ENCODE results near the gene AQP2. TPM values are rescaled to one million over a fixed set of nuclear protein-coding genes. Genes with fewer than 3 reads are reported as not detected.

Gene AQP2
- polyA plus RNA-seq, 2 donors = not detected

- 87 to 89% methylated on average over 2 of the region's 2 CpGs for WGBS, 2 donors
- H3K27ac ChIP-seq (ENCODE audit: low read depth in 2 of 2, low read length in 1 of 2) = no peak overlapping the region
- H3K27me3 ChIP-seq (ENCODE audit: control insufficient read depth in 1 of 2, insufficient read depth in 2 of 2, low read length in 2 of 2) = no peaks in the 10 kb centered on the region
- no peaks in the 10 kb centered on the region for H3K4me1 ChIP-seq (ENCODE audit: control insufficient read depth in 2 of 2, insufficient read depth in 2 of 2, low read length in 1 of 2)
- no peaks in the 10 kb centered on the region for H3K36me3 ChIP-seq (ENCODE audit: control insufficient read depth in 2 of 2, insufficient read depth in 2 of 2, low read length in 1 of 2)
- no peaks in the 10 kb centered on the region for H3K9me3 ChIP-seq (ENCODE audit: control insufficient read depth in 2 of 2, insufficient read depth in 1 of 2, low read depth in 1 of 2, low read length in 1 of 2)
- H3K4me3 ChIP-seq (ENCODE audit: low read depth in 1 of 2, low read length in 2 of 2) = no peak overlapping the region
Measured at GRCh38 chr12:50003595-50003994, 53.1 kb downstream of the AQP2 start.

DNA sequence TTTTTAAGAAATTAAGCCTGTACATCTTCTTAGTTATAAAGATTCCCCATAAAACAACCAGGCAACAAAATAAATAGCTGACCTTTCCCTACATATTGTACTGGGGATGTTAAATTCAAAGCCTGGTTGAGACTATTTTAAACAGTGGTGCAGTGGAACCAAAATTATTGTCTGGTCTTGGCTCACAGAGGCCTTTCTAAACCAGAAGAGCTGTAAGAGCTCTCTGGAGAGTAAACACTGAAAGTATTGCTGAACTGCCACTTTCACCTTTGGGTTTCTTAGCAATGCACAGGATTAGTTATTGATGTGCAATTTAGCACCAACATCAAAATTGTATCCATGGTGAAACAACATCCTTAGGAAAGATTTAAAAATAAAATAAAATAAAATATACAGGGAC, 54.2 kb downstream of the AQP2 start:
- H3K36me3 ChIP-seq (ENCODE audit: control insufficient read depth in 2 of 2, insufficient read depth in 2 of 2, low read length in 1 of 2) = no peaks in the 10 kb centered on the region
- no peaks in the 10 kb centered on the region for H3K4me1 ChIP-seq (ENCODE audit: control insufficient read depth in 2 of 2, insufficient read depth in 2 of 2, low read length in 1 of 2)
- no peaks in the 10 kb centered on the region for H3K9me3 ChIP-seq (ENCODE audit: control insufficient read depth in 2 of 2, insufficient read depth in 1 of 2, low read depth in 1 of 2, low read length in 1 of 2)
- no peak overlapping the region for H3K4me3 ChIP-seq (ENCODE audit: low read depth in 1 of 2, low read length in 2 of 2)
- H3K27ac ChIP-seq (ENCODE audit: low read depth in 2 of 2, low read length in 1 of 2) = no peak overlapping the region
- no peaks in the 10 kb centered on the region for H3K27me3 ChIP-seq (ENCODE audit: control insufficient read depth in 1 of 2, insufficient read depth in 2 of 2, low read length in 2 of 2)

DNA sequence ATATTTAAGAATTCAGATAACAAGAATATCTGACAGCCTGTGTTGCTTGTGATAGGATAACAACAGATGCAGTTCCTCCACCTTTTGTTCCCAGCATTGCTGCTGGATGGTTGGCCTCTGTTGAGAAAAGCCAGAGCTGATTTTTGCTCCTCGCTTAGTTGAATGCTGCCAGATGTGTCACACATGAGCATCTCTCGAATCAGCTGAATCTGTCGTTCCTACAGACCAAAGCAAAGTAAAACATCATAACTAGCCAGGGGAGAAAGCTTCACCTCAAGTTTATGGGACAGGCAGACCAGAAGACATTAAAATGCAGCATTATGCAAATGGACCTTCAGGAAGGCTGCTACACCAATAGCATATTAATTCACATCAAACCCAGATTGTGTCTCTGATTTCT, 54.6 kb downstream of the AQP2 start:
- H3K4me3 ChIP-seq (ENCODE audit: low read depth in 1 of 2, low read length in 2 of 2) = no peak overlapping the region
- H3K27me3 ChIP-seq (ENCODE audit: control insufficient read depth in 1 of 2, insufficient read depth in 2 of 2, low read length in 2 of 2) = no peaks in the 10 kb centered on the region
- no peak overlapping the region for H3K27ac ChIP-seq (ENCODE audit: low read depth in 2 of 2, low read length in 1 of 2)
- WGBS, 2 donors = 69 to 81% methylated on average over 3 of the region's 3 CpGs
- no peaks in the 10 kb centered on the region for H3K4me1 ChIP-seq (ENCODE audit: control insufficient read depth in 2 of 2, insufficient read depth in 2 of 2, low read length in 1 of 2)
- H3K9me3 ChIP-seq (ENCODE audit: control insufficient read depth in 2 of 2, insufficient read depth in 1 of 2, low read depth in 1 of 2, low read length in 1 of 2) = no peaks in the 10 kb centered on the region
- no peaks in the 10 kb centered on the region for H3K36me3 ChIP-seq (ENCODE audit: control insufficient read depth in 2 of 2, insufficient read depth in 2 of 2, low read length in 1 of 2)

DNA sequence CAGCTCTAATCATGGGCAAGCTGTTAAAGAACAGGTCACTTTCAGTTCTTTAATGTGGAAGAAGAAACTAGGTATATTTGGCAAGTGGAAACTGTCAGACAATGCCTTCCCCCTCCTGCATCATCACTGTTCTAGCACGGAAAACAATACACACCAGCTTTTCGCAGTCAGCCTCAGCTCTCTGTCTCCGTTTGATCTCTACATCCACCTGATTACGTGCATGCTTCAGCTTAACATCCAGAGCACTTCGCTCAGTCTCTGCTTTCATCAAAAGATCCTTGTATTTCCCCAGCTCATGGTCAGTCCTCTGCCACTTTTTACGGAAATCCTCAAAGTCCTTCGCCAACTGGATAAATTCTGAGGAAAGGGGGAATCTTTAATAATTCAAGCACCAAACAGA, 55.7 kb downstream of the AQP2 start:
- Histone ChIP-seq H3K4me3 (ENCODE audit: low read depth in 1 of 2, low read length in 2 of 2) (no peak overlapping the region), H3K27ac (ENCODE audit: low read depth in 2 of 2, low read length in 1 of 2) (peak overlapping the region in 1 of 2 donors; percentile 22), H3K9me3 (ENCODE audit: control insufficient read depth in 2 of 2, insufficient read depth in 1 of 2, low read depth in 1 of 2, low read length in 1 of 2) (no peaks in the 10 kb centered on the region), H3K4me1 (ENCODE audit: control insufficient read depth in 2 of 2, insufficient read depth in 2 of 2, low read length in 1 of 2) (no peaks in the 10 kb centered on the region), H3K36me3 (ENCODE audit: control insufficient read depth in 2 of 2, insufficient read depth in 2 of 2, low read length in 1 of 2) (peaks cover 0 to 2% of the 10 kb centered on the region in 2 donors), H3K27me3 (ENCODE audit: control insufficient read depth in 1 of 2, insufficient read depth in 2 of 2, low read length in 2 of 2) (no peaks in the 10 kb centered on the region)
- WGBS, 2 donors = 91 to 95% methylated on average over 7 of the region's 7 CpGs

- Histone ChIP-seq H3K27me3 (ENCODE audit: control insufficient read depth in 1 of 2, insufficient read depth in 2 of 2, low read length in 2 of 2) (no peaks in the 10 kb centered on the region), H3K4me1 (ENCODE audit: control insufficient read depth in 2 of 2, insufficient read depth in 2 of 2, low read length in 1 of 2) (no peaks in the 10 kb centered on the region), H3K4me3 (ENCODE audit: low read depth in 1 of 2, low read length in 2 of 2) (no peak overlapping the region), H3K9me3 (ENCODE audit: control insufficient read depth in 2 of 2, insufficient read depth in 1 of 2, low read depth in 1 of 2, low read length in 1 of 2) (no peaks in the 10 kb centered on the region), H3K27ac (ENCODE audit: low read depth in 2 of 2, low read length in 1 of 2) (no peak overlapping the region), H3K36me3 (ENCODE audit: control insufficient read depth in 2 of 2, insufficient read depth in 2 of 2, low read length in 1 of 2) (peaks cover 0 to 2% of the 10 kb centered on the region in 2 donors)
- 78 to 85% methylated on average over 1 of the region's 1 CpG for WGBS, 2 donors
Measured at GRCh38 chr12:50006754-50007442, 56.4 kb downstream of the AQP2 start.

Other genes with a start within 250 kb of the AQP2 start
- gene FMNL3, start 243.3 kb upstream of the AQP2 start, polyA plus RNA-seq = 1 to 10 TPM; 1.4 to 1.7 TPM
- gene TMBIM6, start 209.2 kb upstream of the AQP2 start, polyA plus RNA-seq = 100 to 1,000 TPM; 169 to 252 TPM
- gene NCKAP5L, start 122.3 kb upstream of the AQP2 start, polyA plus RNA-seq = 1 to 10 TPM; 3.1 to 8.4 TPM
- gene BCDIN3D, start 107.6 kb upstream of the AQP2 start, polyA plus RNA-seq = 1 to 10 TPM; 2.3 to 2.6 TPM
- gene FAIM2, start 46.8 kb upstream of the AQP2 start, polyA plus RNA-seq = under 1 TPM; 0.36 to 0.39 TPM
- 10 to 100 TPM in 1 of 2 donors, 1 to 10 TPM in 1; 3.1 to 48.8 TPM for gene AQP5, start 11.1 kb downstream of the AQP2 start, polyA plus RNA-seq
- gene AQP6, start 22.2 kb downstream of the AQP2 start, polyA plus RNA-seq = under 1 TPM; 0.02 to 0.08 TPM
- gene RACGAP1, start 74.8 kb downstream of the AQP2 start, polyA plus RNA-seq = 10 to 100 TPM in 1 of 2 donors, 1 to 10 TPM in 1; 6.0 to 16.8 TPM
- 1 to 10 TPM; 1.4 to 2.1 TPM for gene ASIC1, start 106.9 kb downstream of the AQP2 start, polyA plus RNA-seq
- gene SMARCD1, start 134.6 kb downstream of the AQP2 start, polyA plus RNA-seq = 10 to 100 TPM in 1 of 2 donors, 1 to 10 TPM in 1; 9.8 to 17.8 TPM
- under 1 TPM; 0.29 to 0.32 TPM for gene GPD1, start 153.3 kb downstream of the AQP2 start, polyA plus RNA-seq
- 10 to 100 TPM; 22.8 to 56.8 TPM for gene COX14, start 161.5 kb downstream of the AQP2 start, polyA plus RNA-seq
- gene CERS5, start 216.6 kb downstream of the AQP2 start, polyA plus RNA-seq = 10 to 100 TPM; 21.0 to 41.3 TPM